ENCODE results near the gene PCSK9.

DNA sequence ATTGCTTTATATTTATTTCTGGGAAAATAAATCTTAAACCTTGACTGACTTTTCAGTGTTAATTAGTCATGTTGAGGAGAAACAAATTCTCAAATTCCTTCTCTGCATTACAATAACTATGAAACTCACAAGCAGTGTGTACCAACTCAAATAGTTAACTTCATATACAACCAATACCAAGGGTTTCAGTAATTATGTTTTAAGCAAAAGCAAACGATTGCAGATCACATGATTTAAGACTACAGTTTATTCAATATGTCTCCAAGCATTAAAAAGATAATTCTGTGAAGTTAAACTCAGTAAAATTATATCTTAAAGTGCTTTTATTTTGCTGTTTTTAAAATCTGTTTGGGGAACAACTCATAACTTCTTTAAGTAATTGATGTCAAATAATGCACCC is 28.6 kb downstream of the PCSK9 start:
- TF ChIP-seq, protein P1, sequence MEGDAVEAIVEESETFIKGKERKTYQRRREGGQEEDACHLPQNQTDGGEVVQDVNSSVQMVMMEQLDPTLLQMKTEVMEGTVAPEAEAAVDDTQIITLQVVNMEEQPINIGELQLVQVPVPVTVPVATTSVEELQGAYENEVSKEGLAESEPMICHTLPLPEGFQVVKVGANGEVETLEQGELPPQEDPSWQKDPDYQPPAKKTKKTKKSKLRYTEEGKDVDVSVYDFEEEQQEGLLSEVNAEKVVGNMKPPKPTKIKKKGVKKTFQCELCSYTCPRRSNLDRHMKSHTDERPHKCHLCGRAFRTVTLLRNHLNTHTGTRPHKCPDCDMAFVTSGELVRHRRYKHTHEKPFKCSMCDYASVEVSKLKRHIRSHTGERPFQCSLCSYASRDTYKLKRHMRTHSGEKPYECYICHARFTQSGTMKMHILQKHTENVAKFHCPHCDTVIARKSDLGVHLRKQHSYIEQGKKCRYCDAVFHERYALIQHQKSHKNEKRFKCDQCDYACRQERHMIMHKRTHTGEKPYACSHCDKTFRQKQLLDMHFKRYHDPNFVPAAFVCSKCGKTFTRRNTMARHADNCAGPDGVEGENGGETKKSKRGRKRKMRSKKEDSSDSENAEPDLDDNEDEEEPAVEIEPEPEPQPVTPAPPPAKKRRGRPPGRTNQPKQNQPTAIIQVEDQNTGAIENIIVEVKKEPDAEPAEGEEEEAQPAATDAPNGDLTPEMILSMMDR (IDR thresholded peaks at IDR 0.05) = no peak
- TF ChIP-seq POLR2A (IDR thresholded peaks at IDR 0.05) = no peak
